Measurements from ENCODE around the gene ARHGAP26.

The ARHGAP26 gene

GRCh38 chr5:142815469-142815868, 45.3 kb downstream of the ARHGAP26 start:
- DNase-seq: no peak

- DNase-seq: no peak
Observed at GRCh38 chr5:142816531-142817430, 46.6 kb downstream of the ARHGAP26 start.

GRCh38 chr5:142817949-142818431, 47.8 kb downstream of the ARHGAP26 start:
- no peak for DNase-seq

GRCh38 chr5:142819292-142819691, 49.1 kb downstream of the ARHGAP26 start:
- no peak for DNase-seq

GRCh38 chr5:142819825-142820224, 49.6 kb downstream of the ARHGAP26 start:
- DNase-seq: no peak

- no peak for DNase-seq
Observed at GRCh38 chr5:142820447-142820846, 50.3 kb downstream of the ARHGAP26 start.

- DNase-seq: no peak
Observed at GRCh38 chr5:142821034-142821732, 51.0 kb downstream of the ARHGAP26 start.

GRCh38 chr5:142821733-142822487, 51.7 kb downstream of the ARHGAP26 start:
- peak; percentile 92 for DNase-seq

- DNase-seq: no peak
Observed at GRCh38 chr5:142823126-142823525, 52.9 kb downstream of the ARHGAP26 start.

- no peak for DNase-seq
Observed at GRCh38 chr5:142823806-142824205, 53.6 kb downstream of the ARHGAP26 start.

GRCh38 chr5:142824391-142824790, 54.2 kb downstream of the ARHGAP26 start:
- no peak for DNase-seq

GRCh38 chr5:142825378-142826089, 55.4 kb downstream of the ARHGAP26 start:
- no peak for DNase-seq

GRCh38 chr5:142826093-142826492, 55.9 kb downstream of the ARHGAP26 start:
- DNase-seq: no peak

GRCh38 chr5:142826741-142827492, 56.7 kb downstream of the ARHGAP26 start:
- DNase-seq: no peak

- no peak for DNase-seq
Observed at GRCh38 chr5:142827934-142828576, 57.9 kb downstream of the ARHGAP26 start.

- DNase-seq: no peak
Observed at GRCh38 chr5:142828797-142829535, 58.8 kb downstream of the ARHGAP26 start.

GRCh38 chr5:142829801-142830220, 59.6 kb downstream of the ARHGAP26 start:
- DNase-seq: no peak

- DNase-seq: no peak
Observed at GRCh38 chr5:142830241-142831008, 60.2 kb downstream of the ARHGAP26 start.

GRCh38 chr5:142831009-142831383, 60.8 kb downstream of the ARHGAP26 start:
- DNase-seq: no peak

- no peak for DNase-seq
Observed at GRCh38 chr5:142832263-142832662, 62.1 kb downstream of the ARHGAP26 start.

All from SIG-M5 (cell line).